Inferior parietal cortex (tissue), 1 donor: ENCODE measurements around the gene MRPL37.

Experiments used
- DNase-seq: peaks from one replicate; pipeline ENCODE4 v3.0.0-alpha.2; 2016; ENCODE audit errors: extremely low spot score

Gene MRPL37

GRCh38 chr1:54265126-54265525 is 65.2 kb downstream of the MRPL37 start:
- no peak for DNase-seq

GRCh38 chr1:54265659-54266058 is 65.7 kb downstream of the MRPL37 start:
- DNase-seq: no peak

DNA sequence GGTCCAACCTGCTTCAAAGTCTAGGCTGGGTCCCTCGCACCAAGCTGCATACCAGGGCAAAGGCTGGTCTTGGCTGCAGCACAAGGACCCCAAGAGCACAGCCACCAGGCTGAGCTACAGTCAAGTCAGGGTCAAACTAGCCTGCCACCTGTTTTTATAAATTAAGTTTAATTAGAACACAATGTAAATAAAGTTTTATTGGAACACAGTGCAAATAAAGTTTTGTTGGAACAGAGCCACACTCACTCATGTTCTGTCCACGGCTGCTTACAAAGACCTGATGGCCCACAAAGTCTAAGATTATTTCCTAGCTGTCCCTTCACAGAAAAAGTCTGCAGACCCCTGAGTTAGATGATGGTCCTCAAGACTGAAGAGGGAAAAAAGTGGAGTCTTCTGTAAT is 66.2 kb downstream of the MRPL37 start:
- DNase-seq: no peak

DNA sequence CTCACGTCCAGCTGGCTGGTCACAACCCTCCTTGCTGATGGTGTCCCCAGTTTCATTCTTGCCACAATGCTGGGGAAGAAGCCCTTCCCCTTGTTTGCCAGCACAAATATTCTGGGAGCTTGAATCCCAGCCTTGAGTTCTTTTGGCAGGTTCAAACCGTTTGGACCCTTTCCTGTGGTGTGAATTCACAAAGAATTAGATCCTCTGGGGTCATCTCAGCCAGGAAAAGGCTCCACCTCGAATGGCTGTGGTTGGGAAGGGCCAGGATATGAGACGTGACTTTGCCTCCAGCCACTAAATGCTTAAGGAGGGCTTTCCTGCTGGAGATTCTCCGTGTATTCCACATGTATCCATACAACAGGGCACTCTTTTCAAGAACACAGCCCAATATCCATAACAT is 66.9 kb downstream of the MRPL37 start:
- DNase-seq: no peak
